Mesodermal cell (in vitro differentiated cells): Measurements from ENCODE around the gene ARHGEF10L.

Experiments
- H3K27ac ChIP-seq: 2 replicates; pipeline ENCODE4 v1.7.0; 2013; ENCODE audit warnings: mild to moderate bottlenecking, low read depth, low read length, moderate library complexity; ENCODE audit not compliant: severe bottlenecking
- H3K36me3 ChIP-seq: 2 replicates; pipeline ENCODE4 v1.7.1; 2013; ENCODE audit warnings: mild to moderate bottlenecking, low read length, moderate library complexity; ENCODE audit not compliant: control insufficient read depth, insufficient read depth
- H3K4me1 ChIP-seq: one replicate; pipeline ENCODE4 v1.7.1; 2013; ENCODE audit warnings: mild to moderate bottlenecking, low read length; ENCODE audit not compliant: insufficient read depth, control insufficient read depth, poor library complexity, severe bottlenecking
- H3K4me3 ChIP-seq: 2 replicates; pipeline ENCODE4 v1.7.0; 2013; ENCODE audit warnings: low read length, control low read depth, mild to moderate bottlenecking; ENCODE audit not compliant: insufficient read depth, poor library complexity, severe bottlenecking; ENCODE audit errors: extremely low read depth
- H3K9me3 ChIP-seq: 2 replicates; pipeline ENCODE4 v1.7.1; 2013; ENCODE audit warnings: mild to moderate bottlenecking, low read length, moderate library complexity; ENCODE audit not compliant: control insufficient read depth
- WGBS, 2 experiments: methylation state at CpG; one replicate each; pipeline ENCODE4 v1.1.5; 2013; ENCODE audit warnings: missing lambda C conversion rate in 2 of 2; ENCODE audit not compliant: insufficient coverage in 2 of 2; 5-methylcytosine and 5-hydroxymethylcytosine counted together

Gene ARHGEF10L

DNA sequence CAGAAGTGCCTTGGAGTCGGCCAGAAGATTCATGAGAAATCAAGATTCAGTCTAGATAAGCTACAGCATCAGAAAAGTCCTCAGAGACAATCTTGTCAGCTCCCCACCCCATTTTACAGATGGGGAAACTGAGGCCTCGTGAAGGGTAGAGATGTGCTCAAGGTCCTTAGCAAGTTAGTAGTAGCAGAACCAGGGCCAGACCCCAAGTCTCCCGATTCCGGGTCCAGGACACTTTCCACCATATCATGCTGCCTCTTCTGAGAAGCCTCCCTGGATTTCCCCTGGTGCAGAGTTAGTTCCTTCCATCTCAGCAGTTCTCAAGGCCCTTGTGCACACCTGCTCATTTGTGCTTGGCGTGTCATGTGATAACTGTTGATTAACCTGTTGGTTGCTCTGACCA lies 124.1 kb downstream of the ARHGEF10L start:
- WGBS, 2 experiments = 90 to 96% methylated on average over 2 to 4 of the region's 5 CpGs
- Histone ChIP-seq H3K9me3 (no peaks in the 10 kb centered on the region), H3K27ac (no peak overlapping the region), H3K36me3 (peaks cover 41% of the 10 kb centered on the region), H3K4me1 (no peaks in the 10 kb centered on the region), H3K4me3 (no peak overlapping the region)

DNA sequence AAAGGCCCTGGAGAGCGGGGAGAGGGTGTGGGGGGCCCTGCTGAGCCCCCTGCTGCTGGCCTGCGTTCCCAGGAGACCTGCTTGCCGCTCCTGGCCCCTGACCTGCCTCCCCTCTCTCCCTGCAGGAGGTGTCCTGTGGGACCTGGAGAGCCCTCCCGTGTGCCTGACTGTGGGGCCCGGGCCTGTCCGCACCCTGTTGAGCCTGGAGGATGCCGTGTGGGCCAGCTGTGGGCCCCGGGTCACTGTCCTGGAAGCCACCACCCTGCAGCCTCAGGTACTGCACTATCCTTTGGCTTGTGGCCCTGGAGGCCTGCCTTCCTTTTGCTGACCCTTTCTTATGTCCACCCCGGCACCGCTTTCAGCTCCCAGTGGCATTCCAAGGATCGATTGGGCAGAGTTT lies 124.8 kb downstream of the ARHGEF10L start:
- peaks cover 43% of the 10 kb centered on the region for H3K36me3 ChIP-seq
- no peaks in the 10 kb centered on the region for H3K9me3 ChIP-seq
- H3K27ac ChIP-seq = no peak overlapping the region
- H3K4me1 ChIP-seq = no peaks in the 10 kb centered on the region
- H3K4me3 ChIP-seq = no peak overlapping the region
- WGBS, 2 experiments = 87 to 92% methylated on average over 9 to 10 of the region's 11 CpGs

DNA sequence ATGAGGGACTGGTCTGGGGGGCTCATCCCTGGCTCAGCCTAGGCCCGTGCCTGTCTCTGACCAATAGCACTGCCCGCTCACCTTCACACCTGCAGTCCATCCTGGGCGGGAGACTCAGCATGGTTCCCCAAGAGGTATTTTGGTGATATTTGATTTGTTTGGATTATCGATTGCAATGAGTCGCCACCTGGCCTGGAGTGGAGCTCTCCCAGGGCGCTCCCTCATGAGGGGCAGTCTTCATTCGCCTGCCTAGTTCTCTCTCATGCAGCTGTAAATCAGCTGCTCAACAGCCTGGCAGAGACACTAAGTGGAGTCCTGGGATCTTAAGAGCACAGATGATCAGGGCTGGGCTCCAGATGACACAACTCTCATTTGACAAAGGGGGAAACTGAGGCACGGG lies 125.6 kb downstream of the ARHGEF10L start:
- 99 to 100% methylated on average over 7 of the region's 8 CpGs for WGBS, 2 experiments
- Histone ChIP-seq H3K27ac (no peak overlapping the region), H3K4me1 (no peaks in the 10 kb centered on the region), H3K36me3 (peaks cover 45% of the 10 kb centered on the region), H3K4me3 (no peak overlapping the region), H3K9me3 (no peaks in the 10 kb centered on the region)

DNA sequence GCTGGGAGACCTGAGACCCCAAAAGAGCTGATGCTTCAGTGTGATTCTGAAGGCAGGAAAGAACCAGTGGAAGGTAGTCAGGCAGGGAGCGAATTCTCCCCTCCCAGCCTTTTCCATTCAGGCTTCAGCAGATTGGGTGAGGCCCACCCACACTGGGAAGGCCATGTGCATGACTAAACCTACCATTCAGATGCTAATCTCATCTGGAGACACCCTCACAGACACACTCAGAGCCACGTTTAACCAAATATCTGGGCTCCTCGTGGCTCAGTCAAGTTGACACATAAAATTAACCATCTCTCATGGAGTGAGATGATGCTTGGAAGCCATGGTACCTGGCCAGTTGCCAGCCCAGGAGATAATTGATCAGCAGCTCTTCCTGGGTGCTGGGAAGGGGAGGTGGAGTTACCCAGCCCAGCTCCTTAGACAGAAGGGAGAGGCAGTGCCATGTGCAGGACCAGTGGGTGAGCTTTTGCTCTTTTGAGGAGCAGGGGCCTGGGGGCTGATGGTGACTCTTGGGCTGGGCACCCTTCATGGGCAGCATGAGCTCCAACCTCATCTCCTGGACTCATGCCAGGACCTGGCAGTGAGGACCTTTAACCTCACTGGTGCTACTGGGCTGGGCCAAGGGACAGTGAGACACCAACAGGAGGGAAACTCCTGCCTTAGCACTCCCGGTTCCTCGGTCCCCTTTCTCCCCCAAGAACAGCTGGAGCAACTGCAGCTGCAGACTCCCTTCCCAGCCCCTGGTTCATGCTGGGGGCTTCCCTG lies 126.6 kb downstream of the ARHGEF10L start:
- Histone ChIP-seq H3K4me1 (peaks cover 4% of the 10 kb centered on the region), H3K27ac (no peak overlapping the region), H3K4me3 (no peak overlapping the region), H3K9me3 (no peaks in the 10 kb centered on the region), H3K36me3 (peaks cover 49% of the 10 kb centered on the region)
- 88 to 100% methylated on average over 3 to 4 of the region's 5 CpGs for WGBS, 2 experiments

DNA sequence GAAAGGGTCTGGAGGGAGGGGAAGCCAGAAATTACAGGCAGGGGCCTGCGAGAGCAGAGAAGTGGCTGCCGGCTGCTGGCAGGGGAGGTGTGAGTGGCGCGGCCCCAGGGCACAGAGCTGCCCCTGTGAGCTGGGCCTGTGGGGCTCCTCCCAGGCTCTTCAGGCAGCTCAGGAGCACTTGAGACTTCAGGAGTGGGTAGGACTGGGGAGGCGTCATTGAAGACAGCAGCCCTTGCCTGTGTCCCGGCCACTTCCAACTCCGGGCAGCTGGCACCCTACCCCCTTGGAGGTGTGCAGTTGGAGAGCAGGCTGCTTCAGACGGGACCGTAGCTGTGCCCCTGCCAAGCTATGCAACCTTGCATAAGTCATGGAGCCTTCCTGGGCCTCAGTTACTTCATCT lies 128.1 kb downstream of the ARHGEF10L start:
- H3K4me3 ChIP-seq = no peak overlapping the region
- 95 to 98% methylated on average over 8 to 9 of the region's 9 CpGs for WGBS, 2 experiments

GRCh38 chr1:17668195-17668594 lies 128.7 kb downstream of the ARHGEF10L start:
- peaks cover 43% of the 10 kb centered on the region for H3K36me3 ChIP-seq
- WGBS, 2 experiments = 91 to 96% methylated on average over 11 of the region's 12 CpGs
- H3K27ac ChIP-seq = no peak overlapping the region
- no peaks in the 10 kb centered on the region for H3K9me3 ChIP-seq
- H3K4me1 ChIP-seq = peaks cover 4% of the 10 kb centered on the region
- H3K4me3 ChIP-seq = no peak overlapping the region

More for the DNA sequence above, 128.1 kb downstream of the ARHGEF10L start:
- H3K27ac ChIP-seq = no peak overlapping the region
- H3K4me1 ChIP-seq = peaks cover 4% of the 10 kb centered on the region
- no peaks in the 10 kb centered on the region for H3K9me3 ChIP-seq
- H3K36me3 ChIP-seq = peaks cover 43% of the 10 kb centered on the region

DNA sequence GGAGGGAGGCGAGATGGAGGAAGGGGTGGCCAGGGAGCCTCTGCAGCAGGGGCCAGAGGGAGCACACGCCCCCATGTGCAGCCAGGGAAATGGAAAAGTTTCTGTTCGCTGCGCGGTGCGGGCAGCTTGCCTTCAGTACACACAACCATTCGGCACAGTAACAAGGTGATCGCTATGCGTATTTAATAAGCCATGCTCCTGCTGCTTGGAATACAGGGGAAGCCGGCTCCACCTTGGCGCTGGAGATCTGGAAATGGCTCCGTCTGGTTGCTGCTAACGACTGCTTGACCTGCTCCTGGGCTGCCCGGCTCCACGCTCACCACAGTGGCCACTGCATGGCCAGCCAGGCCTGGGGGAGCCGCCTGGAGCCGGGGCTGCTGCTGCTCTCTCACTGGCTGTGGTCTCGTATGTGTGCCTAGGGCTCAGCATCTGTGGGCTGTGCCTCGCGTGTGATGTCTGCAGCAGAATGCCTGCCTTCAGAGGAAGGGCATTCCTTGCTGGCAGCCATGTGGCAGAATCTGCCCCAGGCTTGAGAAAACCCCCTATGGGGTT lies 129.2 kb downstream of the ARHGEF10L start:
- 93 to 95% methylated on average over 20 of the region's 20 CpGs for WGBS, 2 experiments
- H3K27ac ChIP-seq = no peak overlapping the region
- peaks cover 40% of the 10 kb centered on the region for H3K36me3 ChIP-seq
- peaks cover 4% of the 10 kb centered on the region for H3K4me1 ChIP-seq
- no peak overlapping the region for H3K4me3 ChIP-seq
- H3K9me3 ChIP-seq = no peaks in the 10 kb centered on the region

- WGBS, 2 experiments = 95 to 97% methylated on average over 8 to 9 of the region's 9 CpGs
Observed at GRCh38 chr1:17669305-17669704, 129.8 kb downstream of the ARHGEF10L start.

GRCh38 chr1:17669866-17670451 lies 130.5 kb downstream of the ARHGEF10L start:
- no peak overlapping the region for H3K4me3 ChIP-seq
- peaks cover 30% of the 10 kb centered on the region for H3K36me3 ChIP-seq
- H3K4me1 ChIP-seq = peaks cover 4% of the 10 kb centered on the region
- no peak overlapping the region for H3K27ac ChIP-seq
- H3K9me3 ChIP-seq = no peaks in the 10 kb centered on the region
- WGBS, 2 experiments = 94% methylated on average over 24 to 26 of the region's 26 CpGs

More at GRCh38 chr1:17669305-17669704, 129.8 kb downstream of the ARHGEF10L start:
- no peak overlapping the region for H3K27ac ChIP-seq
- H3K4me1 ChIP-seq = peaks cover 4% of the 10 kb centered on the region
- H3K9me3 ChIP-seq = no peaks in the 10 kb centered on the region
- H3K36me3 ChIP-seq = peaks cover 37% of the 10 kb centered on the region
- H3K4me3 ChIP-seq = no peak overlapping the region

DNA sequence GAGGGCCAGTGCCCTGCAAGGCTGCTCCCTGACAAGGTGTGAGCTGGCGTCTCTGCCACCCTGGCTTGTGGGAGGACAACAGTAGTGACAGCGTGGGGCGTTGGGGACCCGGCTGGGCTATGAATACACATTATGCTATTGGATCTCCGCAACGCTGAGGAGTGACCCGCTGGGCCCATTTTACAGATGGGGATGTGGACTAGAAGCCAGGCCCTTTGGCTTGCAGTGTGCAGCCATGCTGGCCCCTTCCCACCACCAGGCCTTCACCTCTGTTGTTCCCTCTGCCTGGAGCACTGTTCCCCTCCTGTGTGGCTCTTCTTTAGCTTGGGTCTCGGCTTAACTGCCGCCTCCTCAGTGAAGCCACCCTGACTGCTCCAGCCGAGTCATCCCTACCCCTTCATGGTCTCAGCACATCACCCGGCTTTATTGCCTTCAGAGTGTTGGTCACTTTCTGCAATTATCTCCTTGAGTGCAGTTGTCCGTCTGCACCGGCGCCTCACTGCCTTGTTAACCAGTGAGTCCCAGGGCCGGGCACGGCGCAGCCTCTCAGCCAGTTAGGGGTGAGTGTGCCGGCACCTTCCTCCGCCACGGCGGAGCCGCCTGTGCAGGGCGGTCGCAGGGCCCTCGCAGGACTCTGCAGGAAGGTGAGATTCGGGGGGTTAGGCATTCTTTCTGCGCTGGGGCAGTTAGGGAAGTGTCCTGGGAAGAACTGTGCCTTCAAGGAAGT lies 131.3 kb downstream of the ARHGEF10L start:
- no peak overlapping the region for H3K27ac ChIP-seq
- WGBS, 2 experiments = 89 to 91% methylated on average over 20 to 24 of the region's 27 CpGs

More for the DNA sequence above, 131.3 kb downstream of the ARHGEF10L start:
- peaks cover 4% of the 10 kb centered on the region for H3K4me1 ChIP-seq
- no peaks in the 10 kb centered on the region for H3K9me3 ChIP-seq
- H3K4me3 ChIP-seq = no peak overlapping the region
- H3K36me3 ChIP-seq = peaks cover 23% of the 10 kb centered on the region
